ENCODE data around the gene RPP14.
"Not testable (repeated sequence)": the region's sequence is repeated elsewhere in the genome, so short reads cannot be mapped to it uniquely, and the experiment has no call there.

Gene RPP14

DNA sequence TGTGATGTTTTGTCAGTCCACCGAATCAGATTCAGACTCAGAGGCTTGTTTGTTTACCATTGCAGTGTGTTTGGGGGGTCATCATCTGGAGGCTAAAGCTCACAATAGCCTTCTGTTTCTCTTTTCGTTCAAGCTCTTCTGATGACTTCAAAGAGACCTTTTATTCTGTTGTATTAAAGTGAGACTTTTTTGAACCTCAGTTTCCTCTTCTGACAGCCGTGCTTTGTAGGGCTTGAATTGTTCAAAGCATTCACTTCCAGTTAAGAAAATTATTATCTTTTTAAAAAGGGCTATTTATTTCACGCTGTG, 27.9 kb downstream of the RPP14 start:
- Histone ChIP-seq H3K4me2 (ENCODE audit: low read length) (peak overlapping the region; percentile 98), H3K36me3 (ENCODE audit: insufficient read depth, low read length) (no peaks in the 10 kb centered on the region), H3K4me1 (ENCODE audit: control insufficient read depth, insufficient read depth, low read length) (peaks cover 34% of the 10 kb centered on the region), H3K27me3 (ENCODE audit: control insufficient read depth, insufficient read depth, low read length) (no peaks in the 10 kb centered on the region), H3K9ac (ENCODE audit: low read depth, low read length) (peak overlapping the region; percentile 88), H3K4me3 (ENCODE audit: low read length) (peak overlapping the region; percentile 93), H3K9me3 (replicated peaks; ENCODE audit: low read length) (no peaks in the 10 kb centered on the region)

- H3K4me1 ChIP-seq (ENCODE audit: control insufficient read depth, insufficient read depth, low read length), result peaks cover 34% of the 10 kb centered on the region
Measured at GRCh38 chr3:58334506-58334884, 28.4 kb downstream of the RPP14 start.

DNA sequence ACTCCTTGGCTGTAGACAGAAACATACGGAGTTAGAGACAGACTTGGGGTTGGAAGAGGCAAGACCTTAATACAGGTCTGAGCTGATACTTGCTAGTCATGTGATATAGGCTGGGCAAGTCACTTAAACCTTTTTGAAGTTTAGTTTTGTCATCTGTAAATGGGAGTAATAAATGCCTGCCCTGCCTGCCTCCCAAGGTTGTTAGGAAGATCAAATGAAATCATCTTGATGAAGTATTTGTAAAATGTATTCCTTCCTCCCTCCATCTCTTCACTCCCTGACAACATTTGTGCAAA, 29.6 kb downstream of the RPP14 start:
- peak overlapping the region; percentile 75 for H3K9ac ChIP-seq (ENCODE audit: low read depth, low read length)
- H3K4me3 ChIP-seq (ENCODE audit: low read length), result peak overlapping the region; percentile 37
- peaks cover 34% of the 10 kb centered on the region for H3K4me1 ChIP-seq (ENCODE audit: control insufficient read depth, insufficient read depth, low read length)
- H3K4me2 ChIP-seq (ENCODE audit: low read length), result peak overlapping the region; percentile 72
- no peaks in the 10 kb centered on the region for H3K27me3 ChIP-seq (ENCODE audit: control insufficient read depth, insufficient read depth, low read length)
- H3K36me3 ChIP-seq (ENCODE audit: insufficient read depth, low read length), result no peaks in the 10 kb centered on the region
- H3K9me3 ChIP-seq (replicated peaks; ENCODE audit: low read length), result no peaks in the 10 kb centered on the region

More at GRCh38 chr3:58334506-58334884, 28.4 kb downstream of the RPP14 start:
- Histone ChIP-seq H3K4me2 (ENCODE audit: low read length) (peak overlapping the region; percentile 98), H3K9me3 (replicated peaks; ENCODE audit: low read length) (no peaks in the 10 kb centered on the region), H3K27me3 (ENCODE audit: control insufficient read depth, insufficient read depth, low read length) (no peaks in the 10 kb centered on the region), H3K4me3 (ENCODE audit: low read length) (peak overlapping the region; percentile 93), H3K36me3 (ENCODE audit: insufficient read depth, low read length) (no peaks in the 10 kb centered on the region), H3K9ac (ENCODE audit: low read depth, low read length) (peak overlapping the region; percentile 88)

GRCh38 chr3:58336135-58336882, 30.3 kb downstream of the RPP14 start:
- no peaks in the 10 kb centered on the region for H3K36me3 ChIP-seq (ENCODE audit: insufficient read depth, low read length)
- peak overlapping the region; percentile 13 for H3K9ac ChIP-seq (ENCODE audit: low read depth, low read length)
- H3K4me1 ChIP-seq (ENCODE audit: control insufficient read depth, insufficient read depth, low read length), result peaks cover 41% of the 10 kb centered on the region
- H3K4me2 ChIP-seq (ENCODE audit: low read length), result peak overlapping the region; percentile 53
- no peaks in the 10 kb centered on the region for H3K27me3 ChIP-seq (ENCODE audit: control insufficient read depth, insufficient read depth, low read length)
- H3K4me3 ChIP-seq (ENCODE audit: low read length), result peak overlapping the region; percentile 4
- no peaks in the 10 kb centered on the region for H3K9me3 ChIP-seq (replicated peaks; ENCODE audit: low read length)

GRCh38 chr3:58337190-58337589, 31.1 kb downstream of the RPP14 start:
- H3K36me3 ChIP-seq (ENCODE audit: insufficient read depth, low read length), result no peaks in the 10 kb centered on the region
- H3K4me2 ChIP-seq (ENCODE audit: low read length), result no peak overlapping the region
- no peak overlapping the region for H3K9ac ChIP-seq (ENCODE audit: low read depth, low read length)
- no peaks in the 10 kb centered on the region for H3K9me3 ChIP-seq (replicated peaks; ENCODE audit: low read length)
- H3K4me3 ChIP-seq (ENCODE audit: low read length), result no peak overlapping the region
- H3K27me3 ChIP-seq (ENCODE audit: control insufficient read depth, insufficient read depth, low read length), result no peaks in the 10 kb centered on the region
- peaks cover 44% of the 10 kb centered on the region for H3K4me1 ChIP-seq (ENCODE audit: control insufficient read depth, insufficient read depth, low read length)

DNA sequence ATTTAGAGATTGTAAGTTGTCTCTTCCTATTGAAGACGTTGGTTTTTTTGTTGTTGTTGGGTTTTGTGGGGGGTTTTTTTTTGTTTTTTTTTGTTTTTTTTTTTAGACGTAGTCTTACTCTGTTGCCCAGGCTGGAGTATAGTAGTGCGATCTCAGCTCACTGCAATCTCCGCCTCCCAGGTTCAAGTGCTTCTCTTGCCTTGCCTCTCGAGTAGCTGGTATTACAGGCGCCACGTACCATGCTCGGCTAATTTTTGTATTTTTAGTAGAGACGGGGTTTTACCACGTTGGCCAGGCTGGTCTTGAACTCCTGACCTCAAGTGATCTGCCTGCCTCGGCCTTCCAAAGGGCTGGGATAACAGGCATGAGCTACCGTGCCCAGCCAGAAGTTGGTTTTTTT, 33.1 kb downstream of the RPP14 start:
- H3K4me2 ChIP-seq (ENCODE audit: low read length); H3K4me3 ChIP-seq (ENCODE audit: low read length); H3K27me3 ChIP-seq (ENCODE audit: control insufficient read depth, insufficient read depth, low read length); H3K9ac ChIP-seq (ENCODE audit: low read depth, low read length); H3K36me3 ChIP-seq (ENCODE audit: insufficient read depth, low read length); H3K9me3 ChIP-seq (replicated peaks; ENCODE audit: low read length): not testable (repeated sequence)
- peaks cover 35% of the 10 kb centered on the region for H3K4me1 ChIP-seq (ENCODE audit: control insufficient read depth, insufficient read depth, low read length)

- Histone ChIP-seq H3K9ac (ENCODE audit: low read depth, low read length) (no peak overlapping the region), H3K4me1 (ENCODE audit: control insufficient read depth, insufficient read depth, low read length) (peaks cover 22% of the 10 kb centered on the region), H3K9me3 (replicated peaks; ENCODE audit: low read length) (no peaks in the 10 kb centered on the region), H3K4me2 (ENCODE audit: low read length) (no peak overlapping the region), H3K27me3 (ENCODE audit: control insufficient read depth, insufficient read depth, low read length) (no peaks in the 10 kb centered on the region), H3K4me3 (ENCODE audit: low read length) (no peak overlapping the region), H3K36me3 (ENCODE audit: insufficient read depth, low read length) (no peaks in the 10 kb centered on the region)
Measured at GRCh38 chr3:58340594-58341244, 34.7 kb downstream of the RPP14 start.

DNA sequence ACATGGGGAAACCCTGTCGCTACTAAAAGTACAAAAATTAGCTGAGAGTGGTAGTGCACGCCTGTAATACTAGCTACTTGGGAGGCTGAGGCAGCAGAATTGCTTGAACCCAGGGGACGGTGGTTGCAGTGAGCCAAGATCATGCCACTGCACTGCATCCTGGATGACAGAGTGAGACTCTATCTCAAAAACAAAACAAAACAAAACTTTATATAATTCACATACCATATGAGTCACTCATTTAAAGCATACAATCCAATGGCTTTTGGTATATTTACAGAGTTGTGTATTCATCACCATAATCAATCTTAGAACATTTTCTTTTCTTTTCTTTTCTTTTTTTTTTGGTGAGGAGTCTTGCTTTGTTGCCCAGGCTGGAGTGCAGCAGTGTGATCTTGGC, 35.3 kb downstream of the RPP14 start:
- Histone ChIP-seq H3K4me1 (ENCODE audit: control insufficient read depth, insufficient read depth, low read length) (peaks cover 17% of the 10 kb centered on the region), H3K9ac (ENCODE audit: low read depth, low read length) (no peak overlapping the region), H3K9me3 (replicated peaks; ENCODE audit: low read length) (no peaks in the 10 kb centered on the region), H3K27me3 (ENCODE audit: control insufficient read depth, insufficient read depth, low read length) (no peaks in the 10 kb centered on the region), H3K36me3 (ENCODE audit: insufficient read depth, low read length) (no peaks in the 10 kb centered on the region), H3K4me2 (ENCODE audit: low read length) (no peak overlapping the region), H3K4me3 (ENCODE audit: low read length) (no peak overlapping the region)

DNA sequence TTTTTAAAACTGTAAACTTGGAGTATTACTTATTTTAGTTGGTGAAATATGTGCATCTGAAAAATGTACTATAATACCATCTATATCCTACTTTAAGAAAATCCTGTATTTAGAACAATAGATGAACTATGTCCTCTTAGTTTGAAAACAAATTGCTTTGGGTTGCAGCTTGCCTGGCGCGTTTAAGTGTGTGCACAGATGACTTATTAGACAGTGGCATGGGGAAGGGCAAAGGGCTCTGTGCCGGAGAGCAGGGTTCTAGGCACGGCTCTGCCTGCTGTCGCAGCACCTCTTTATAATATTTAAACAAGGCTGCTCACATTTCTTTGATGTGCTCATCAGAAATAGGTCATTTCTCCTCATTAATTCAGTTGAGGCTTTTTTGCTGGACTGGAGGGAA, 36.6 kb downstream of the RPP14 start:
- H3K27me3 ChIP-seq (ENCODE audit: control insufficient read depth, insufficient read depth, low read length), result no peaks in the 10 kb centered on the region
- peaks cover 11% of the 10 kb centered on the region for H3K4me1 ChIP-seq (ENCODE audit: control insufficient read depth, insufficient read depth, low read length)
- no peaks in the 10 kb centered on the region for H3K9me3 ChIP-seq (replicated peaks; ENCODE audit: low read length)
- H3K4me3 ChIP-seq (ENCODE audit: low read length), result no peak overlapping the region
- no peak overlapping the region for H3K9ac ChIP-seq (ENCODE audit: low read depth, low read length)
- H3K36me3 ChIP-seq (ENCODE audit: insufficient read depth, low read length), result no peaks in the 10 kb centered on the region
- H3K4me2 ChIP-seq (ENCODE audit: low read length), result no peak overlapping the region

GRCh38 chr3:58345457-58345856, 39.4 kb downstream of the RPP14 start:
- Histone ChIP-seq H3K9ac (ENCODE audit: low read depth, low read length) (no peak overlapping the region), H3K4me3 (ENCODE audit: low read length) (no peak overlapping the region), H3K27me3 (ENCODE audit: control insufficient read depth, insufficient read depth, low read length) (no peaks in the 10 kb centered on the region), H3K4me2 (ENCODE audit: low read length) (no peak overlapping the region), H3K4me1 (ENCODE audit: control insufficient read depth, insufficient read depth, low read length) (peaks cover 15% of the 10 kb centered on the region), H3K36me3 (ENCODE audit: insufficient read depth, low read length) (peaks cover 4% of the 10 kb centered on the region), H3K9me3 (replicated peaks; ENCODE audit: low read length) (no peaks in the 10 kb centered on the region)

GRCh38 chr3:58346368-58346767, 40.3 kb downstream of the RPP14 start:
- Histone ChIP-seq H3K4me1 (ENCODE audit: control insufficient read depth, insufficient read depth, low read length) (peaks cover 13% of the 10 kb centered on the region), H3K27me3 (ENCODE audit: control insufficient read depth, insufficient read depth, low read length) (no peaks in the 10 kb centered on the region), H3K9me3 (replicated peaks; ENCODE audit: low read length) (no peaks in the 10 kb centered on the region), H3K36me3 (ENCODE audit: insufficient read depth, low read length) (peaks cover 4% of the 10 kb centered on the region), H3K9ac (ENCODE audit: low read depth, low read length) (no peak overlapping the region), H3K4me2 (ENCODE audit: low read length) (no peak overlapping the region), H3K4me3 (ENCODE audit: low read length) (no peak overlapping the region)

DNA sequence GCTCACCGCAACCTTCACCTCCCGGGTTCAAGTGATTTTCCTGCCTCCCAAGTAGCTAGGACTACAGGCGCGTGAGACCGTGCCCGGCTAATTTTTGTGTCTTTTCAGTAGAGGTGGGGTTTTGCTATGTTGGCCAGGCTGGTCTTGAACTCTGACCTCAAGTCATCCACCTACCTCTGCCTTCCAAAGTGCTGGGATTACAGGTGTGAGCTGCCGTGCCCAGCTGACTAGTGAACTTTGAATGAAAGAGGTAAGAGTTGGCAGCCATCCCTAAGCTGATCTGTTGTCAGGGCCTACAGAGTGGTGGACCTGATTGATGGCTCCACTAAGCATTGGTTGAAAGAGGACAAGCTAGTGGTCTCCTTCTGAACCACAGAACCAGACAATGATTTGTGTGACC, 41.9 kb downstream of the RPP14 start:
- Histone ChIP-seq H3K4me3 (ENCODE audit: low read length) (no peak overlapping the region), H3K4me1 (ENCODE audit: control insufficient read depth, insufficient read depth, low read length) (peaks cover 10% of the 10 kb centered on the region), H3K4me2 (ENCODE audit: low read length) (no peak overlapping the region), H3K36me3 (ENCODE audit: insufficient read depth, low read length) (peaks cover 4% of the 10 kb centered on the region), H3K9me3 (replicated peaks; ENCODE audit: low read length) (no peaks in the 10 kb centered on the region), H3K27me3 (ENCODE audit: control insufficient read depth, insufficient read depth, low read length) (no peaks in the 10 kb centered on the region), H3K9ac (ENCODE audit: low read depth, low read length) (no peak overlapping the region)

All from skeletal muscle satellite cell (primary cell).